HG03064 (cell line): ENCODE measurements around the gene CLINT1.

Experiments
- ATAC-seq: cut with Tn5 transposase; IDR thresholded peaks from one replicate; pipeline ENCODE4 v1.9.1; 2021; ENCODE audit warnings: low read depth; ENCODE audit not compliant: unreplicated experiment

The CLINT1 gene

DNA sequence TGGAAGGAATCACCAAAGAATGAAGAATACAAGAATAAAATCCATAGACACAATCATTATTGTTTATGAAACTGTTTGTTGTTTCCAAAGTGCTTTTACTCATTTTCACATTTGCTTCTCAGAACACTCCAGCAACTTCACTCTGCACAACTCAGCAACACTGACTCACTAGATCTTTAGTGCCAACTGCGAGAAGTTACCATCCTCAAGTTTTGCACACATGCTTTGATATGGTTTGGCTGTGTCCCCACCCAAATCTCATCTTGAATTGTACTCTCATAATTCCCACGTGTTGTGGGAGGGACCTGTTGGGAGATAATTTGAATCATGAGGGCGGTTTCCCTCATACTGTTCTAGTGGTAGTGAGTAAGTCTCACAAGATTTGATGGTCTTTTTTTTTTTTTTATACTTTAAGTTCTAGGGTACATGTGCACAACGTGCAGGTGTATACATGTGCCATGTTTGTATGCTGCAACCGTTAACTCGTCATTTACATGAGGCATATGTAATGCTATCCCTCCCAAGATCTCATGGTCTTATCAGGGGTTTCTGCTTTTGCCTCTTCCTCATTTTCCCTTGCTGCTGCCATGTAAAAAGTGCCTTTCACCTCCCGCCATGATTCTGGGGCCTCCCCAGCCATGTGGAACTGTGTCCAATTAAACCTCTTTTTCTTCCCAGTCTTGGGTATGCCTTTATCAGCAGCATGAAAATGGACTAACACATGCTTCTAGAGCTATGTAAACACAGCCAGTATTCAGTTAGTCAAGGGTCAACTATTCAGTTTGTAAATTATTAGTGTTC lies 36.9 kb downstream of the CLINT1 start:
- no peak for ATAC-seq

DNA sequence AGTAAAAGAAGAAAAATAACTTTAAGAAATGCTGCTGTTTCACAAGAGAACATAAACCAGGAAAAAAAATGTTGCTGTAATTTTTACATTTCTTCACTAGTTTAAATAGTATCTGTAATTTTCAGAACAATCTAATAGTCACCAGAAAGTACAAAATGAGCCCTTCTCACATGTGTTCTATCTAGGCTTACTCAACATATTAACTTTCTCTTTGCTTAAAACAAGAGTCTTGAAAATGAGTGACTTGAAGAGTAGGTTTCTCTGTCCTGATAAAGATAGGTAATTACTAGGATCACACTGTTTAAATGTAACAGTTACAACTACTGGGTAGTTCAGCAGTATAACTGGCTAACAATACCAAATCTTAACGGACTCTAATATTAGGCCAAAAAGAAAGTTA lies 37.5 kb downstream of the CLINT1 start:
- ATAC-seq, result no peak

DNA sequence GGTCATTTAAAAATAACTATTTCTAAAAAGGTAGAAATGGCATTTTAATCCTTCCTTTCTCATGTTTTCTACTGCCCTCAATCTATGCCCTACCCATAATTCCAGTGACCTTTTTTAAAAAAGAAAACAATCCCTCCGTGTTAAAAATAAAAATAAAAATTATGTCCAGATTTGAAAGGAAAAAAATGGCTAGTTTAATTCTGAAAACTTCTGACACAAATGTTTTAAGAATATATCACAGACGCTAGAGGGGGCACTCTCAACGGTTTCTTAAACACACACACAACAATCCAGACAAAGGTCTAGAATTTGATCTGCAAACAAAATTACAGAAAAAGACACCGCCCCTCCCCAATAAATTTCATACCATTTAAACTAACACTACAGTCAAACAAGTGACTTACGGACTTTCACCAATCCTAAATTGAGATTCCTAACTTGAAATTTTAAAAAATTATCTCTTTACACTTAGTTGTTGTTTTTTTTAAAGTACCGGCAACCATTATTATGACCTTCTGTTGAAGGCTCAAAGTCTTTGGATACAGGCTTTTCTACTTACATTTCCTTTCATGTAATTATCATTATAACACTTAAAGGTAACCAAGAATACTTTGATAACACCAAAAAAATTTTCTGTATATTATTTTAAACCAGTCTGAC lies 38.2 kb downstream of the CLINT1 start:
- ATAC-seq, result no peak

DNA sequence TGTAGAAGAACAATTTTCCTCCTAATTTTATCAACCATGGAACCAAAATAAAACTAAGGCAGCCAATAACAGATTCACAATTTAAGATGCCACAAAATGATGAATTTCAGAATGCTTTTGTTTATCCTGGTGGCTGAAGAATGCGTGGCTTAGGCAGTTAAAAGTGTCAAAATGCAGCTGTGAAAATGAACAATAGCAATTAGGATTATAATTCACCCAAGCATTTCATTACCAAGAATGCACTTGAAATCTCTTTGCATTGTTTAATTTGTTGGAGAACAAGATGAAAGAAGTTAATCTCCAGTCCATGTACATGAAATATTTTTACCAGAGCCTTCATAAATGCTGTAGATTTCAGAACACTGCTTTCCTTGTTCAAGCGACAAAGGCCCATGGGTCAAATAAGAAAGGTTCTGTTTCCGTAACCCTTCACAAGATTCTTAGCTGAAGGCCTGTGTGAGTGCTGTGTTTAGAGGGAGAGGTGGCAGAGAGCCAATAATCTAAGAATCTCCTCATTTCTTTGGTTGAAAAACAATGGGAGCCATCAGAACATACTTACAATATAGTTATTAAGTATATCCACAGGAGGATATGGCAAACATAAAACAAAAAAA lies 39.3 kb downstream of the CLINT1 start:
- no peak for ATAC-seq

DNA sequence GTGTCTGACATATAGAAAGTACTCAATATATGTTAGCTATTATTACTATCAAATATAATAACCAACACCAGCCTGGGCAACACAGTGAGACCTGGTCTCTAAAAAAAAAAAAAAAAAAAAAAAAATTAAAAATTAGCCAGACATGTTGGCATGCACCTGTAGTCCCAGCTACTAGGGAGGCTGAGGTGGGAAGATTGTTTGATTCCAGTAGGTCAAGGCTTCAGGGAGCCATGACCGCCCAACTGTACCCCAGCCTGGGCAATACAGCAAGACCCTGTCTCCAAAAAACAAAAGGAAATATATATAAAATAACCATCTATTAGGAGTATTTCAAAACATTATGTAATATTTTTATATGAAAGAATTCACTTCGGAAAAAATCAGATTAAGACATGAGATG lies 40.6 kb downstream of the CLINT1 start:
- no peak for ATAC-seq

DNA sequence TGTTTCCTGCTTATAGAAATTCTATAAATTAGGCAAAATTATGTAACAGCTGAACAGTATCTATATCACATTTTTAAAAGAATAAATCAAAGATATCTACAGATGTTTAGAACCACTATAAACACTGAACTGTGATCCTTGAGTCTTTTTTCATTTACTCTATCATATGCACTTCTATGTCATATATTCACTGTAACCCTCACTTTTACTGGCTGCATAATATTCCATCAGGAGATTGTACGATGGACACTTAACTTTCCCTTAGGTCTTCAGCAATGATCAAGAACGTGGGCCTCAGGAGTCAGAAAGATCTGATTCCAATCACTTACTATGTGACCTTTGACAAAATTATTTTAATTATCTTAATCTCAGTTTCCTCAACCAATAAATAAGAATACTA lies 41.0 kb downstream of the CLINT1 start:
- ATAC-seq, result no peak

DNA sequence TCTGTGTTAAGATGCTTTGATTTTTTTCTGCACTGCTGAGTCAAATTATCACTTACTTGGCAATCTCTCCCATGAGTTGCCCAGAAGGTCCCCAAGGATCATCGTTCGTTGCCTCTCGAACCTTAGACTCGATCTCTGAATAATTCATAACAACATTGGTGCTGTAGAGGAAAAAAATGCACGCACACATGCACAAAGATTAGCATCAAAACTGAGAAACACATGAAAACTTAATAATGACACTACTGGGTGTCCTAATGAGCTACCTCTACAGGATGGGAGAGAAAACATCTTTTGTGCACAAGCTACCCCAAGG lies 41.6 kb downstream of the CLINT1 start:
- ATAC-seq, result no peak

DNA sequence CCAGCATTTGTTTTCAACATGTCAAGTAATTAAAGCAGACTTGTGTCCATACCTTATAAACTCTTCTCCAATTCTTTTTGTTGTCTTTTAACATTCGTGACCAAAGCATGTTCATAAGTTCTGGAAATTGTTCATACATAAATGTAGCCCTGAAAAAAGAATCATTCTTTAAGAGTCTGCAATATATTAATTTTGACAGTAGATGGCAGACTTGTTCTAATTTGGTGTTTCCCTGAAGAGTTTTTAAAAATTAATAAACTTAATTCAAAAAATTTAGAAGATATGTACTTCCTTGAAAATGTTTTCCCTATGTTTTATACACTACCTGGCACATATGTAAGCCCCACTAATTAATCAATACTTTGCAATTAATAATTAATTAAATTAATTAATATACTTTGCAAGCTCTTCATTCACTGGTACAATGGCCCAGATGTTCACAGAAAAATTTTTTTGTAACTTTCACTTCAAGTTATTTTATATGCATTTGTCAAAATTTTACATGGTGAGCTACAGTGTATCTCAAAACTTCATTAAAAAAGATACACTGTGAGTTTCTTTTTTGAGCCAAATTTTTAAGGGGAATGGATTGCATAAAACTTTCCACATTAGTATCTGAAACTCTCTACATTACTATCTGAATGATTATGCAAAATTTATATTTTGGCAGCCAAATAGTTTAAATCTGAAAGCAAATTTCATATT lies 42.1 kb downstream of the CLINT1 start:
- ATAC-seq, result no peak

DNA sequence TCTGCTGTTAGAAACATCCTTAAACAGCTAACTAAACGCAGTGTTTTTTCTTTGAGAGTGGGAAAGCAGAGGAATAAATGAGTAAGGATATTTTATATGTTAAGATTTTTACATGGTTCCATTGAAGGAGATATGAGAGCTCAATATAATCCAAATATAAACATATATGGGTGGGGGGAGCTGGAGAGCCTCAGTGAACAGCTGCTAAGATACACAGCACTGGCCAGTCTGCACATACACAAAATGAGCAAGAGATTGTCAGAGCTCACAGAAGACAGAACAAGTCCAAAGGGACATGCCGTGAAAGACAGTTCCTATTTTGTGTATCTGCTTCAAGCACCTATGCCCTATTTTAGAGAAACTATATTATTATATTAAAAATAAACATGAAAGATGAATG lies 46.9 kb downstream of the CLINT1 start:
- ATAC-seq, result no peak

DNA sequence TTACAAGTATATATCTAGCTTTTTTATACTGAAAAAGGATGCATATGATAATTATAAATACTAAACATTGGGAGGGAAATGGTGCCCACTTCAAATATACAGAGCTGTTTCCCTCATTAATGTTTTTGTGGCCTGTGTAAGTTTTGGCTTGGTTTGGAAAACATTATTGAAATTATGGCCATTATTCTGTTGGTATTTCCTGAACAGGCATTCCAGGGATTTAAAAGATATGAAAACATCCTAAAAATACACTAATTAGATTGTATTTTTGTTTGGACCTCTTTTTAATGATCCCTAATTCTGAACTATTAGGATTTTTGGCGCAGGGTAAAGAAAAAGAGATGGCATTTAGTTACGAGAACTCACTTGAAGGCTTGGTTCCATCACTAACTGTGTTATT lies 50.9 kb downstream of the CLINT1 start:
- no peak for ATAC-seq

DNA sequence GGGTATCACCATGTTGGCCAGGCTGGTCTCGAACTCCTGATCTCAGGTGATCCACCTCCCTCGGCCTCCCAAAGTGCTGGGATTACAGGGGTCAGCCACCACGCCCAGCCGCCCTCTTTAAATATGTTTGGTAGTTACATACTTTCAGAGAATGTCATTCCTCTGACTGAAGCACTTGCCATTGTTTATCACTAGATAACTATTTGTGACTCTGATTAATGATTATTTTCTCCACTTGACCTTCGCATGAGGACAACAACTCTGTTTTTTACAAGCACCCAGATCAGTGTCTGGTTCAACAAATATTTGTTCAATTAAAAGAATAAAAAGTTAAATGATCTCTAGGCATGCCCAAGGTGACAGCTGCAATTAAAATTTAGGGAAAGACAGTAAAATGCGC lies 56.2 kb downstream of the CLINT1 start:
- no peak for ATAC-seq

DNA sequence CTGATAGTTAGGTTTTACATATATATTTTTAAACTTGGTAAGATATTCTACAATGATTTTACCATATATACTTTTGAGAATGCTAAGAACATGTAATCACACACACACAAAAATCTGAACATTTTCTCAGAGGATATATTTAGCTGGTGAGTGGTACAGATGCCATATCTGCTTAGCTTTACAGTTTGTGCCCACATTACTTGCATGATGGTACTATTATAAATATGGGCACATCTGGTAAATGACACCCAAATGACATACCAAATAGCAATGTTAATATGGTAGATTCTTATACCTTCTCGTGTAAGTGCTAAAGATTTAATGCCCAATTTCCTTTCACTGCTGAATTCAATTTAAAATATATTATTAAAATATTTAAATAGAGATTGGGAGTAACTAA lies 58.8 kb downstream of the CLINT1 start:
- no peak for ATAC-seq

DNA sequence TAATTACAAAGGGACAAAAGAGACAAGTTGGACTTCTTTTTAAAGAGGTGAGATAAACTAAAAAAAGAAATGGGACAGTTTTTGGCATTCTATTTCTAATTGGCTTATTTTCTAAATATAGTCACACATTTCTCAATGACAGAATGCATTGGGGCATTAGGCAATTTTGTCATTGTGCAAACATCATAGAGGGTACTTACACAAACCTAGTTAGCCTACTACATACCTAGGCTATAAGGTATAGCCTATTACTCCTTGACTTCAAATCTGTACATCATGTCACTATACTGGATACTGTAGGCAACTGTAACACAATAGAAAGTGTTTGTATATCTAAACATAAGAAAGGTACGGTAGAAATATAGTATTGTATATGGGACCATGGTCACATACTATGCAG lies 59.4 kb downstream of the CLINT1 start:
- ATAC-seq, result no peak

DNA sequence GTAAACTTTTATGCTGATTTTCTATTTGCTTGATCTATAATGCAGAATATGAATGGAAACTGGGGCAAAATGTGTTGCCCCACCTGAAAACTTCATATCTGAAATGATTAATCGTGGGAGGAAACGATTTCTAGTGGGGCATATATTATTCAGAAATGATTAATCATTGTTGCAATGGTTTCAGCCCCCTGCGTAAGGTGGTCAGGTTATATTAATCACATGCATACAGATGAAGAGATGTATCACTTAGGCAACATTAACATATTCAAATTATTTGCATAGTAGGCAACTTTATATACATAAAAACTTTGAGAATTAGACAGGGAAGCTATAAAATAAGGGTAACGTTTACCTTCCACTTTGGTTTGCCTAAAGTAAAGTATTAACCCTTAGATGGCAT lies 65.6 kb downstream of the CLINT1 start:
- no peak for ATAC-seq

DNA sequence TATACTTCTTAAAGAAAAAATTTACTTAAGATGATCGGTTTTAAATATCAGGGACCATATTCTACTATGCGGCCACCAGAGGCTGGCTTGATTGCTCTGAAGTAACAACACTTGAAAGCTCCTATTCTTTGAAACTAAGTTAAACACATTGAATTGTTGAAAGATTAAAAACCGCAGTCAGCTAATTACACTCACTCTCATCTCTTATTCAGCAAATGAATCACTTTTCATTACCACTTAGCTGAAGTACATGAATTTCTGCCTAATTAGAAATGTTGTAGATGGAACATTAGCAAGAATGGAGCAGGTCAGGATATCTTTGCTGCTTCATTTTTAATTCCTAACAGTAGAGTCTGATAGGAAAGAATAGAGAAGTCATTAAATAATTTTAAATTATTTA lies 73.1 kb downstream of the CLINT1 start:
- ATAC-seq, result no peak

DNA sequence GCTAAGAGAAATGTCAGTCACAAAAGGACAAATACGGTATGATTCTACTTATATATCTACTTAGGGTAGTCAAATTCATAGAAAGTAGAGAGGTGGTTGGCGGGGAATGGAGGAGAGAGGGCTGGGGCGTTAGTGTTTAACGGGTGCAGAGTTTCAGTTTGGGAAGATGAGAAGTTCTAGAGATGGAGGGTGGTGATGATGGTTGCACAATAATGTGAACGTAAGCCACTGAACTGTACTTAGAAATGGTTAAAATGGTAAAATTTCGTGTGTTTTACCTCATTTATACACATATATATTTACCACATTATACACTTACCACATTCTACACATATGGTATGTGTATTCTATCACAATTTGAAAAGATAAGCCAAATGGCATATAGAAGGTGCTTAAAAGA lies 79.7 kb downstream of the CLINT1 start:
- ATAC-seq, result no peak

DNA sequence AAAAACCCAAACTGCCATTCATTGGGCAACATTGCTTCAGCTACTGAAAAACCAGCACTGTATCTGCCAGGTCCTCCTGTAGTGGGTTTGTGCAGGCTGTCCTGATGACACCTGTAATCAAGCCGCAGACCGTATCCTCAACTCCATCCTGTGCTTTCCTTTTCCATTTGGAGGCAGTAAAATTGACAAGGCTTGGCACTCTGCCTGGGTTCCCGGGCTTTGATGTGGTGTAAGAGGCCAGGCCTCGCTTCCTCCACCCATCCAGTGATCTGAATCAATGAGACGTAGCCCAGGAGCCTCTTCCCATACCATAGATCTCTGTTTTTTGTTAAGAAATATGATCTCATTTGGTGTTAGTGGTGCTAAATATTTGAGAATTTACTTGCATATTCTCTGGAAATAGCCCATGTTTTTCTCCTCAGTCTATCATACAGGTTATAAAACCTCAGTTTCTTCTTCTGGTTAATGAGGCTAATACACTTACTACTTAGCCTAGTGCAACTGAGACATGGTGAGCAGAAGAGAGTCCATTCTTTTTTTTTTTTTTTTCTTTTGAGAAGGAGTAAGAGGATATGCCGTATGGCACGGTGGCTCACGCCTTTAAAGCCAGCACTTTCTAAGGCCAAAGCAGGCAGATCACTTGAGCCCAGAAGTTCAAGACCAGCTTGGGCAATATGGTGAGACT lies 80.7 kb downstream of the CLINT1 start:
- ATAC-seq, result no peak

DNA sequence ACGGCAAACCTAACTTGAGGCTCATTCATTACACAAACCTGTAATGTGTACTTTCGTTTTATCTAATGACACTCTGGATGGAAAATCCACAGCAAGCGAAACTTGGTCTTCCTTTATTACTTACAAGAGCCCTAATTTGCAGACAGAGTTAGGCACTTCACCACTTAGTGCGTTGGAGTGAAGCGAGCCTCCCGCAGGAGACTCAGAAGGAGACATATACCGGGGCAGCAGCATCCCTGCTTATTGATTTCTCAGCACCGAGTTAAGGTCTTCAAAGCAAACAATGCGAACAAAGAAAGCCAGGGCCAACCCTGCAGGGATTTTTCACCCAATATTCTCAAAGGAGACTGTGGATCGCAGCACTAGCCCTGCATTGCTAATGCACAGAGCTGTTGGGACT lies 86.8 kb downstream of the CLINT1 start:
- ATAC-seq, result no peak

DNA sequence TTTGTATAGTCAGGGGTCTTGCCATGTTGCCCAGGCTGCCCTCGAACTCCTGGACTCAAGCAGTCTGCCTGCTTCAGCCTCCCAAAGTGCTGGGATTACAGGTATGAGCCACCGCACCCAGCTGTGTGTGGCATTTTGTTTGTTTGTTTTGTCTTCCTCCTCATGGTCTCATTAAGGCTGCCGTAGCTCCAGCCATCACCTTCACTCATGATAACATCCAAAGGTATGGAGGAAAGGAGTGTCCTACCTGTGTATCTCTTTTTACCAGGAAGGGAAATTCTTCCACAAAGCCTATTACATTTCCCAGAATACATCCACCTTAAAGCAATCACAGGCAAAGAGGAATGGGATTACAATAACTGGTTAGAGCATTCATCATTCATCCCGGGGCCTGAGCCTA lies 88.3 kb downstream of the CLINT1 start:
- no peak for ATAC-seq

DNA sequence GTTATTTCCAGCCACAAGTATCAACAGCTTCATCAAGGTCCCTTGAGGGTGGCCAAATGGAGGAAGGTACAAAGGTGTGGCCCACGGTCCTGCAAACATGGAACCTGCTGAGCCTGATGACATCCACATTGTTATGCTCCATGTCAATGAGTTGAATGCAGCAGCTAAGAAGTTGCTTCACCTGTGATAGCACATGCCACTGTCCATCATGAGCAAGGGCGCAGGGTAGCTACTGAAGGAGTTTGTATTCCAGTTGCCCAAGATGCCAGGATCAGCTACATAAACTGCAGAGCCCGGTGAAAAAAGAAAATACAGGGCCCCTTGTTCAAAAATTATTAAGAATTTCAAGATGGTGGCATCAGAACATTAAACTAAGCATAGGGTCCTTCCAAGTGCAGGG lies 91.3 kb downstream of the CLINT1 start:
- no peak for ATAC-seq

DNA sequence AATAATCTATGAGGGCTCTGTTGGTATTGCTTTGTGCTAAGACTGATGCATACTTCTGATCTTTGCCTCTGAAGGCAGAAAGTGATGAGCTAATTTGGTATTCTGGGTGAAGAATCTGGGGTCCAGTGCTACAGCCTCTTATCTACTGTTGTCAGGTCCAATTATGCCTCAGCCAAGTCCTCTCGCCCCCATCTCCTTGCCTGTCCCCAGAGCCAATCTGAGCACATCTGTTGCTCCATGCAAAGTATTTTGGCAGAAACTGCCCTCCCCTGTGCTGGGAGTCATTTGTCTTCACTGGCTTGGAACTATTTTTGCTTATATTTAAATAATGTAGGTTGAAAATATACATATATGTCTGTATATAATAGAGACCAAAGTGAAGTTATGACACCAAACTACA lies 92.0 kb downstream of the CLINT1 start:
- no peak for ATAC-seq
